Activated CD4-positive, alpha-beta T cell treated with anti-CD3 and anti-CD28 coated beads, Interleukin-2, amount 50 U/mL, for 48 hours (primary cell): ENCODE data around the gene AKAP8L.

Experiments used
- DNase-seq, 2 experiments: peaks; one replicate each; pipeline ENCODE4 v3.0.0-alpha.2; 2020

AKAP8L gene

DNA sequence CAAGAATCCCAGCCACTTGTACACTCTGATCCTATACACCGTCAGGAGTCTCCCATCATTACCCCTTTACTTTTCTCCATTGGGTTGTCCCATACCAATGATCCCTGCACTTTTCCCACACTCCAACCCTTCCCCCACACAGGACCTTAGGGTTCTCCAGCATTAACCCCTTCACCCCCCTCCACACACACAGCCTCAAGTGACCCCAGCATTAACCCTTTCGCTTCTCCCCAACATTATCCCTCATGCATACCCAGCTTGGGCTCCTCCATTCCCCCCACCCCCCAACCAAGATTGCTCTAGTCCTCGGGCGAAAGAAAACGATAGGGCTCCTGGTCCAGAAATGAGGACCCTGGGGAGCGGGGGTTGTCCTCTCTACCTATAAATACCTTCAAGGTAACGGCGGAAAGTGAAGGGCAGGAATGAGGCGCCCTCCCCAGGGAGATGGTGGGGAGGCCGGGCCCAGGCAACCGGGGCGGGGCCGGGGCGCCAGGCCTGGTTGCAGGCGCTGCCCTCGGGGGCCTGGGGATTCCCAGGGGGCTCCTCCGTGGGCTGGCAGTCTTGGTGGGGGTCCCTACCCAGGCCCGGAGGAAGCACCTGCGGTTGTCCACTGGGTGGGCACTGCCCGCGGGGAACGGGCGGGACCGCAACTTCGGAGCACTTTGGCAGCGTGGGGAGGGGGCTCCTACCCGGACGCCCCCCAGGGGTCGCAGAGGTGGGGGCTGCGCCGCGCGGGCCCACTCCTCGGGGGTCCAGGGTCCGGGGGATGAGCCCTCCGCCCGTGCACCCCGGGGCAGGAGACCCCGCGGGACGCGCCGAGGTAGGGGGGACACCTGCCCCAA, 30.2 kb upstream of the AKAP8L start:
- no peak for DNase-seq

DNA sequence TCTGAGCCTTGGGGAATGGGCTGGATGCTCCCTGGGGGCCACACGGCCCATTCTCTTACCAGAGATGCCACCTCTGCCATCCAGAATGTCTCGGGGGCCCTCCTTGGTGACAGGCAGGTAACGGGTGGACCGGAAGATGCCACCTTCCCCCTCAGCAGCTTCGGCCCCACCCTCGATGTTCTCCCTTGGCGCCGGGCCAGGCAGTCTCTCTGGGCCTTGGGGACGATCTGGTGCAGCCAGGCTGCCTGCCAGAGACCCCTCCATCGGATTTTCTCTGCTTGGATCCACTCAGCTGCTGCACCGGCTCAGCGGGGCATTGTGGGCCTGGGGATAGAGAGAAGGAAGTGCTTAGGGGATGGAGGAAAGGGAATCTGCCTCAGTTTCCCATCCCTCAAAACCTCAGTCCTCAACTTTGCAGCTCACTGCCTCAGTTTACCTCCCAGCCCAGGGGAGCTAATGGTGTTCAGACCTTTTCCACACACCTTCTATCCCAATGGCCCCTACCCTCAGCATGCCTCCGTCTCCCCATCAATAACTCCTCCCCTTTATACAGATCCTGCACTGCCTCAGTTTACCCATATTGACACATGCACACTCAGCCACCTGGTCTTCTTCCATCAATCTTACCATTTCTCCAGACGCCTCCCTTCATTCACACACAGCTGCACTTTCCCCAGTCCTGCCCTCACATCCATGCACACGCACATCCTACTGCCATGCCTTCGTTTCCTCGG, 29.4 kb upstream of the AKAP8L start:
- no peak for DNase-seq

DNA sequence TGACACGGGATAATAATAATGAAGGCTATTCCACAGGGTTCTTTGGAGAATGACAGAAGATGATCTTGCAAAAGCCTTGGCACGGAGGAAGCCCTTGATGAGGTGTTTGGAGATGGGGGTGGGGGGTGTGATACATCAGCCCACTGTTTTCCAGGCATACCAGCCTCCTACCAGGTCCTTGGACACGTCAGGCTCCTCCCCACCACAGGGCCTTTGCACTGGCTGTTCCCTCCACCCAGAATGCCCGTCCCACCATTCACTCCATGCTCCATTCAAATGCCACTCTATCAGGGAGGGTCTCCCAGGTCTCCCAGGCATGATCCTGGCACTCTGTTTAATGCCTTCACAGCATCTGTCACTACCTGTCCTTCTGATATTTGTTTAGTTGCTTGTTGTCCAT, 28.3 kb upstream of the AKAP8L start:
- DNase-seq, result no peak

DNA sequence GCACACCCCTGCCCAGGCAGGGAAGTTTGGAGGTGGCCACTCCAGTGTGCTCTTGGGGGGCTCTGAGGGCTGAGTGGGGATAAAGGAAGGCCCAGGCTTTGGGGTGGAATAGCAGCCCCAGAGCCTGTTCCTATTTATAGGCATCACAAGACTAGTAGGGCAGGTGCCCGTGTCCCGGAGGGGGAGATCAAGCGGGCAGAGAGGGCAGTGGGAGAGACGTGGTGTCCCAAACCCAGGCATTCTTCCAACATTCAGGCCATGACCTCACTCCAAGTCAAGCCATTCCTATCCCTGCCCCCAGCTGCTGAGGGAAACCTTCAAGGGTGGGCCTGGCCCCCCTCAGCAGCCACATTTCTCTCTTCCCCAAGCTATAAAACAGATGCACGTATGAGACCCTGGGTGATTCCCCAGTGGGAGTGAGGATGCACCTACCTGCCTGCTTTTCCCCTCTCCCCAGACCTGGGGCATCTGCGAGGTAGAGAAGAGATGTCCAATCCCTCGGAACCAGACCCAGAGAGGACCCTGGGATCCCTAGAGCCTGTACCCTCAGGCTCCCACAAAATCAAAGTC, 27.1 kb upstream of the AKAP8L start:
- no peak for DNase-seq

DNA sequence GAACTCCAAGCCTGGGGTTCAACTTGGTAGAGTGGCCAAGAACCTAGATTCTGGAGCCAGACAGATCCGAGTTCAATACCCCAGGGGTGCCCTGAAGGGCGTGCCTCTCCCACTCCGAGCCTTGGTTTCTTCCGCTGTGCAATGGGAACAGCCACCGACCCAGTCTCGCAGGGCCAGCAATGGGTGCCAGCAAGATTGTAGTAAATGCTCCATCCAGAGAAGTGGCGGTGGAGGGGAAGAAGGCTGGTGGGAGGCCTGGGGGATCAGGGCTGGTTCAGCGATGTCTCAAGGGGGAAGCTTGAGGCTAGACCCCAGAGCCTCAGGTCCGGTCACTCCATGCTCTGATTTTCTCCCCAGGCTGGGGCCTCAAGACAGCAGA, 26.4 kb upstream of the AKAP8L start:
- no peak for DNase-seq

DNA sequence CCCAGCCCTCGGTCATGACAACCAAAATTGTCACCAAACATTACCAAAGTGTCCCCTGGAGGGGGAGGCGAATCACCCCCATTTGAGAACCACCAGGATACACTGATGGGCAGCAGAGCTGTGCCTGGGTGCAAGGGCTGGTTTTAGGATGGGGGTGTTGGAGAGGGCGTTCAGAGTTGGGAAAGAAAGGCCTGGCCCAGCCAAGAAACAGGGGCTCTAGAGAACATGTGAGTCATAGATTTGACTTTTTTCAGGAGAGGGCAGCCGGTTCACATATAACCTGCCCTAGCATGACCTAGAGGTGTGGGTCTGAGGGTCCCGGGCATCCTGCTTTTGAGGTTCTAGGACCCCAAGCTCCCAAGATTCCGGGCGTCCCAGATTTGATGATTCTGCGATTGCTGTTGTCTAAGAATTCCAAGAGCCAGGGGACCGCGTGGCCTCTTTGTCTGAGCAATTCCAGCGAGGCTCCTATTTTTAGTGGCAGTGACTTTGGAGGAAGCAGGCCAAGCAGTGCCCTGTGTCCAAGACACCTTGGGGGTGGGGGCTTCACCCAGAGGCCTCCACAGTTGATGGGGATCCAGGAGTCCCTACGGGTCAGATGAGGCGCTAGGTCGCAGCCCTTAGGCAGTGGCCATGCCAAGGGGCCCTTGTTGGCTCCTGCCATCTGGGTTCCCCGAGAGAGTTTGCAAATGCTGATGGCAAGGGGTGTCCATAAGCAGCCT, 25.9 kb upstream of the AKAP8L start:
- DNase-seq, result no peak

DNA sequence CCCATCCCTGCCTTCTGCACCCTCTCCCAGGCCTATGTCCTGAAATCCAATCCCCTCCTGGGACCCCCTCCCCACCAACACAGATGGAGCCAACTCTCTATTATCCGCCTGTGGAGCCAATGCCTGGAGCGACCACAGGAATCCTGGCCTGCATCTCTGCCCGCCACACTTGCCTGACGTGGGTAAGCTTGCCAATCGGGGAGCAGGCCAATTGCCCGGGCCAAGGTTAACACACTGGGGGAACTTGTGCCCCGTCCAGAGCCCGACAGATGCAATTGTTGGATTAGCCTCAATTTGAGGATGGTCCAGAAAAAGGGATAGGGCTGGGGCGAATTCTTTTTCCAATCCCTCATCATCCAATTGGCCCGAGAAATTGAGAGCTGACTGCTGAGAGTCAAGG, 25.1 kb upstream of the AKAP8L start:
- no peak for DNase-seq

DNA sequence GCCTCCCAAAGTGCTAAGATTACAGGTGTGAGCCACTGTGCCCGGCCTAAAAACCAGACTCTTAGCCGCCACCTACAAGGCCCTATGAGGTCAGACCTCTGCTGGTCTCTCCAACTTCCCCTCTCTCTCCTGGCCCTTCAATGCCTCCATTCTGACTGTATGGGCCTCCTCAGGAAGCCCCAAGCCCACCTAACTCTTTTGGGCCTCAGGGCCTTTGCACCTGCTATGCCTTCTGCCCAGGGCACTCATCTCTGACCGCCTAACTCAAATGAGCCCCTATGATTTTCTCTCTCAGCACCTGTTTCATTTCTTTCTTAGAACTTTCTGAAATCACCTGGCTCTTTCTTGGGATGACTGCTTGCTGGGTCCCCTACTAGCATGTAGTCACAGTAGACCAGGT, 24.5 kb upstream of the AKAP8L start:
- no peak for DNase-seq

DNA sequence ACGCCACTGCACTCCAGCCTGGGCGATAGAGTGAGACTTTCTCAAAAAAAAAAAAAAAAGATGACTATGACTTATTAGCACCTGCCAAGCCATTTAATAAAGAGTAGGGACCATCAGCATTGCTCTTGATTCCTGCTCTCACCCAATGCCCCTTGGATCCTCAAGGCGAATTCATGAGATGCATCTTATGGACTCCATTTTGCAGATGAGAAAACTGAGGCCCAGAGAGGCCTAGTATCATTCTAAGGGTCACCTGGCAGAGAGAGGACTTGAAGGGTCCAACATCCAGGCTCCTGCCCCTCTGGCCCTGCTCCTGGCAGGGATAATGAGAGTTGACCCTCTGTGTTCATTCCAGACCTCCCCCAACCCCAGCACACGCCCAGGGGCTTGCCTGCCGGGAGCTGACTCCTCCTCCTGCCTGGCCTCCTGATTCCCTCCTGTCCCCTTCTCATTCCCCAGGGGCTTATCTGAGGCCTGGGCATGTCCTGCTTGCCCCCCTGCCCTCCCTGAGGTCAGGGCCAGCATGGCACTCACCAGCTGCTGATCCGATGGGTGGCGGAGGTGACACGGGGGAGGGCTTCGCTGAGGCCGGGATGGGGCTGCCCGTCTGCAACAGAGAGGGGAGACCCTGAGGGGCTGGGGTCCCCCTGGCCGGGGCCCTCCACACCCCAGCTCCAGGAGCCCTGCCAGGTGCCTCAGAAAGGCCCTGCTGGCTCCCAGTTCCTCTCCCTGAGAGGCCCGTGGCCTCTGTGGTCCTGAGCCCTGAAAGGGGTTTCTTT, 23.5 kb upstream of the AKAP8L start:
- no peak for DNase-seq

DNA sequence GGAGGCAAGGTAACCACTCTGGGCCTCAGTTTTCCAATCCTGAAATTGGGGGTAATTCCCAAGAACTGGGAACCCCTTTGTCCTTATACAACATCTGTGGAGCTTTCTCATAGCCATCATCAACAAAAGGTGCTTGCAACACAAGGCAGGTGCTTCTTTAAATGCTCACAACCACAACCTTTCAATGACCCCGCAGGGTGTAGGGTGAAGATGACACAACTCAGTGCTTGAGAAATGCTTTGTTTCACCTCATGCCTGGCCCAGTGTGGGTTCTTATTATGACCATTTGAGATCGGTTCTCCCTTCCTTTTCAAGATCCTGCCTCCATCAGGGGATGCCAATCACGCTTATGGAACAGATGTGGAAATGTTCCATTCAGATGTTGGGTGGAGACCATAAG, 22.5 kb upstream of the AKAP8L start:
- no peak for DNase-seq

DNA sequence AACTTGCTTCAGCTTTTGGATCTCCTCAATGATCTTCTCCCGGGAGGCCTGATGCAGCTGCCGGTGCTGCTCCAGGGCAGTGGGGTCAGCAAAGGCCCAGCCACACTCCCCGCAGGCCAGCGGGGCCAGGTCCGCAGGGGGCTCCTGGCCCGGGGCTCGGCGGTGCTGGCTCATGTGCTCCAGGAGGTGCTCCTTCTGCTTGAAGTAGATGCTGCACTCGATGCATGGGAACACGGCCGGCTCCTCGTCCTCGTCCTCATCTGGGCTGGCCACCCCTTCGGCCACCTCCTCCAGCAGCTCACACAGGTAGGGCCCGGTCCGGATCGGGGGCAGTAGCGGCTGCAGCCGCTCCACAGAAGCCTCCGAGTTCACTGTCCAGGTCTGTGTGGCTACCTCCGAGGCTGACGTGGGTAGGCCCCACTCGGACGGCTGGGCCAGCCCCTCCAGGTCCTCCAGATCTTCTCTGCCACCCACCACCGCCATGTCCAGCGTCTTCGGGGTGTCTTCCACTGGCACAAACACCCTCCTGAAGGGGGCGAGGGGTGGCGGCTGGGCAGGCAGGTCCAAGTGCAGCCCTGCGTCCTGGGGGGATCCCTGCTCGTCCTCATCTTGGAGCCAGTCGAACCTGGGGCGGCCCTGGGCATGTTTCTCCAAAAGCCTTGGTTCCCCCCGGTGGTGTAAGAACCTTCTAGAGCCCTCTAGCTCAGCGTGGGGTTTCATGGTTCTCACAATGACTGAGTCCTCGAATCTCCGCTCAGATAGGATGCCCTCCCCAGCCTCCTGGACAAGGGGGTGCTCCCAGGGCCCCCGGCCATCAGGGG, 21.2 kb upstream of the AKAP8L start:
- DNase-seq, result no peak

DNA sequence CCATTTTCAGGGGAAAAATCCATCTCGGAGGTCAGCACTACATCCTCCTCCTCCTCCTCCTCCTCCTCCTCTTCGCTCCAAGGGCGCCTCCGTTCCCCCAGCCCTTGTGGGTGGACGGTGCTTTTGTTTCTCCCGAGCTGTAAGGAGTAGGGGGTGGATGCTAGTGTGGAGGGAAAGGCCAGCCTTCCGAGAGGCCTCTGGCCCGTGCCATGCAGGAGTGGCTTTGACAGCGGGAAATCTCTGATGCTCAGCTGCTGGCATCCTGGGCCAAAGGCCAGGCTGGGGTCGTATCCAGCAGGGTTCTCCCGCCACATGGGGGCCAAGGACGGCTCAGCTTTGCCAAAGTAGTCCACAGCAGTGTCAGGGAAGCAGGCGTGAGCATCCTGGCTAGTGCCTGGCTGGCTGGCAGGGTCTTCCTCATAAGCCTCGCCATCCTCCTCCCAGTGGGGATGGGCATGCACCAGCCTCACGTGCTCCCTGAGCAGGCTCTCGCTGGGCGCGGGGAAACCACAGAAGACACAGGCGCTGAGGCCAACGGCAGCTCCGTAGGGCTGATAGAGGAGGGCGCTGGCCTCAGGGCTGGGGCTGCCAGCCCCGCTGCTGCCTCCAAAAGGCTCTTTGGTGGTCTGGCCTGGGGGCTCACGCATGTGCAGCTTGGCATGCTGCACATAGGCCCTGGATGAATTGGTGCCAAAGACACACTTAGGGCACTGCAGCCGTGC, 20.5 kb upstream of the AKAP8L start:
- no peak for DNase-seq

DNA sequence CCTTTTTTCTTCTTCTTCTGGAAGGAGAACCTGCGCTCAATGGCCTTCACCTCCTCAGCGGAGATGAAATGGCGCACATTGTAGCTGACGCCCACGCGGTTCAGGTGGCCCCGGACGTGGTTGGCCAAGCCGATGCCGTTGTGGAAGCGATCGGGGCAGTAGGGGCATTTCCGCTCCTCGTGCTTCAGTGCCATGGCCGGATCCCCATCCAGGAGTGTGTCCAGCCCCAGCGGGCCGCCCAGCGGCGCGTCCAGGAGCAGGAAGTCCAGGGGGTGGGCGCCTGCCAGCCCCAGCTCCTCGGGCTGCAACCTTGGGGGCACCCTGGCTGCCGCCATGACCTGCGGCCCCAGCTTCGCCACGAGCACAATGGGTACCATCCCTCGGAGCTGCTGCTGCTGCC, 19.8 kb upstream of the AKAP8L start:
- no peak for DNase-seq

DNA sequence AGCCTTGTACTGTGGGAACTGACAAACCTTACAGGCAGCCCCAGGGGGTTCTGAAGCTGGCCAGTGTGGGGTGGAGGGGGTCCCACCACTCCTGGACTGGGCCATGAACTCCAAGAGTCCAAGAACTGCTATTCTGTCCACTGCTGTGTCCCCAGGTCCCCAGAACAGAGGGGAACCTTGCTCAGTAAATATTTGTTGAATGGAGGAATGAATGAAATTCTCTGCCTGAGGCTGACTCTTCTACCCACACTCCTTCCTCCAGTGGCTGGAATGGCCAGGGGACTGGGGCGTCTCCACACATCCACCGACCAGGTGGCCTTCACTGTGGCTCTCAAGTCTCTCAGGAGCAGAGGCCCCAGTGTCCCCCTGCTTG, 19.3 kb upstream of the AKAP8L start:
- DNase-seq, result no peak

DNA sequence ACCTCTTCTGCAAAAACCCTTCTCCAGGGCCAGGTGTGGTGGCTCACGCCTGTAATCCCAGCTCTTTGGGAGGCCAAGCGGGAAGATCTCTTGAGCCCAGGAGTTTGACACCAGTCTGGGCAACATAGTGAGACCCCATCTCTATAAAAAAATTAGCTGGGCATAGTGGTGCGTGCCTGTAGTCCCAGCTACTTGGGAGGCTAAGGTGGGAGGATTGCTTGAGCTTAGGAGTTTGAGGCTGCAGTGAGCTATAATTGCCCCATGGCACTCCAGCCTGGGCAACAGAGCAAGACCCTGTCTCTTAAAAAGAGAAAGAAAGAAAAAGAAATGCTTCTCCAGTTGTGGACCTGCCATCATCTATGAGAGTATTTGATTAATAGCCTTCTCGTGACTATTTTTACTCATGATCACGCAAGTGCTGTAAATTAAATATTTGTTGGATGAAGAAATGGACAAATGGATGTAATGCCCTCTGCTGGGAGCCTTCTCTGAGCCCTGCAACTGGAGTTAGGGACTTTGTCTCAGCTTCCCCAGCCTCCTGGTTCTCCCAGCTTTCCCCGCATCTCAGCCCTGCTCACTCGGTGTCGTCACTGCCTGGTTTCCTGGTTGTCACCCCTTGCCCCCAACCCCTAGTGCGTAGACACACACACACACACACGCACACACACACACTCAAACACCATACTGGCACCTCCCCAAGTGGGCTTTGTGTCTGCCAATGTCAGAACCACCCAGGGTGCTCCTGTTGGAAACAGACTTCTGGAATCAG, 18.8 kb upstream of the AKAP8L start:
- no peak for DNase-seq

DNA sequence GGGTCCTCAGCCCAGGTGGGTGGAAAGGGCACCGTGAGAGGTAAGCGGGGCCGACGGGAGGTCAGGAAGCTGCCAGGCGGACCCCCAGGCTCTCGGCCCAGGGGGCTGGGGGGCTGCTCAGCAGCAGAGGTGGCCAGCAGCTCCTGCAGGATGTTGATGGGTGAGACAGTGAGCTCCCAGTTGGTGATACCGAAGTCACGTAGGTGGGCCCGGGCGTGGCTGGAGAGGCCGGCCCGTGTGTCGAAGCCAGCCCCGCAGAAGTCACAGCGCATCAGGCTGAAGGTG, 18.0 kb upstream of the AKAP8L start:
- DNase-seq, result no peak

DNA sequence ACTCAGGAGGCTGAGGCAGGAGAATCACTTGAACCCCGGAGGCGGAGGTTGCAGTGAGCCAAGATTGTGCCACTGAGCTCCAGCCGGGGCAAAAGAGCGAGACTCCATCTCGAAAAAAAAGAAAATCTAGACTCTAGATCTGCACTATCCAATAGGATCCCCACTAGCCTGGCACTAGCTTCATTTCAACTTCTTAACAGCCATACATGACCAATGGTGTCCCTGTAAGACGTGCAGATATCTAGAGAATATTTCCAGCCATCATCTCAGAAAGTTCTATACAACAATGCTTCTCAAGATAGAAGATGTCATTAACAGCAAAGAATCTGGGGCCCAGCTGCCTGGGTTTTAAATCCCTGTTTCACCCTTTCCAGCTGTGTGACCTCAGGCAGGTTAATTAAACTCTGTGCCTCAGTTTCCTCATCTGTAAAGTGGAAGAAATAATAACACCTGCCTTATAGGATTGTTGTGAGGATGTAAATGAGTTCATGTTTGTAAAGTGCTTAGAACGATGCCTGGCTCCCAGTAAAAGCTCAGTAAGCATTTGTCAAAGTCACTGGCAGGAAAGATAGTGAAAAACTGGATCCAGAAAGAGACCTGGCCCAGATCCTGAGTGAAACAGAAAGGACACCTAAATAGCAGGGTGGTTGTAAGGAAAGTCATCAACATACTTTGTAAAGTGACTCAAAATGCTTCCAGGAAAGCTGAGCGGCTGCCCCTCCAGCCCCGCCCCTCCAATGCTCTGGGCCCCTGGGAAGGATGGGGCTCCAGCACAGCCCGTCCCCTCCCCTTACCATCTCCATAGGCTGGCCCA, 17.4 kb upstream of the AKAP8L start:
- DNase-seq, result no peak

DNA sequence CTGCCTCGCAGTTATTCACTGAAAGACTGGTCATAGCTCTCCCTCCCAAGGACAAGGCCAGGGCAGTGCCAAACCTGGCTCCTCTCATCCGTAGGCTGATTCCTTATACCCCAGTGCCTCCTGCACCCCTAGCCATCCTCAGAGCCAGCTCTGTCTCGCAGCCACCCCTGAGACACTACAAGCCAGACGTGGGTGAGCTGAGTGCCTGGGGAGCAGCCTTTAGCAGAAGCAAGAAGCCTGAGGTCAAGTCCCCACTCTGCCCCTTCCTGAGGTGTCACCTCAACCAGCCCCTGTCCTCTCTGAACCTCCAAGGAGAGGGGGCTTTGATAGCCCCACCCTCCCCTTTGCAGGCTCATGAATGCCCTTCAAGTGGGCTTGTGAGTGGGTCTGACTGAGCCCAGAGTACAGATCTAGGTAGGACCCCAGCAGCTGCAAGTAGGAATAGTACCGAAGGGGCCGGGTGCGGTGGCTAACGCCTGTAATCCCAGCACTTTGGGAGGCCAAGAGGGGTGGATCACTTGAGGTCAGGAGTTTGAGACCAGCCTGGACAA, 14.8 kb upstream of the AKAP8L start:
- DNase-seq, result no peak
